Effector memory CD8-positive, alpha-beta T cell (primary cell): ENCODE measurements around the gene ARHGEF1.
"Not testable (repeated sequence)": the region's sequence is repeated elsewhere in the genome, so short reads cannot be mapped to it uniquely, and the experiment has no call there.

Experiments
- ATAC-seq: fragments of 150-1000 bp; cut with Tn5 transposase; replicated peaks from 2 replicates; pipeline ENCODE4 v1.10.0; 2021; ENCODE audit warnings: mild to moderate bottlenecking, moderate library complexity
- DNase-seq, 3 experiments: peaks; one replicate each; pipeline ENCODE4 v3.0.0; 2021
- H3K27ac Mint-ChIP-seq, 2 donors: one replicate each; pipeline ENCODE4 v1.8.0; 2022; ENCODE audit warnings: mild to moderate bottlenecking in 2 of 2, mixed read lengths in 2 of 2, moderate library complexity in 2 of 2
- H3K27me3 Mint-ChIP-seq, 2 donors: one replicate each; pipeline ENCODE4 v1.8.0; 2022; ENCODE audit warnings: mixed read lengths in 2 of 2
- H3K36me3 Mint-ChIP-seq: one replicate; pipeline ENCODE4 v1.8.0; 2022; ENCODE audit warnings: mild to moderate bottlenecking, moderate library complexity, mixed read lengths; ENCODE audit not compliant: insufficient read depth
- H3K4me1 Mint-ChIP-seq, 2 donors: one replicate each; pipeline ENCODE4 v1.8.0; 2022; ENCODE audit warnings: low read depth in 2 of 2, mixed read lengths in 2 of 2
- H3K4me3 Mint-ChIP-seq, 2 donors: one replicate each; pipeline ENCODE4 v1.8.0; 2022; ENCODE audit warnings: mild to moderate bottlenecking in 2 of 2, mixed read lengths in 2 of 2, moderate library complexity in 2 of 2
- H3K9me3 Mint-ChIP-seq, 2 donors: one replicate each; pipeline ENCODE4 v1.8.0; 2022; ENCODE audit warnings: mixed read lengths in 2 of 2

Gene ARHGEF1

GRCh38 chr19:41869374-41869955 lies 13.5 kb upstream of the ARHGEF1 start:
- H3K4me3 Mint-ChIP-seq: peak overlapping the region in 1 of 2 donors; percentile 19
- no peaks in the 10 kb centered on the region for H3K9me3 Mint-ChIP-seq
- no peak for DNase-seq
- peaks cover 66% of the 10 kb centered on the region for H3K36me3 Mint-ChIP-seq
- H3K27ac Mint-ChIP-seq: peak overlapping the region; percentile 98 to 99
- H3K4me1 Mint-ChIP-seq: peaks cover 42 to 49% of the 10 kb centered on the region in 2 donors
- H3K27me3 Mint-ChIP-seq: no peaks in the 10 kb centered on the region
- ATAC-seq: no peak

- DNase-seq: no peak
- Mint-ChIP-seq H3K36me3 (peaks cover 60% of the 10 kb centered on the region), H3K9me3 (no peaks in the 10 kb centered on the region), H3K27ac (peak overlapping the region; percentile 98 to 99), H3K4me3 (peak overlapping the region; percentile 69 to 90), H3K27me3 (no peaks in the 10 kb centered on the region), H3K4me1 (peaks cover 43 to 47% of the 10 kb centered on the region in 2 donors)
- no peak for ATAC-seq
Observed at GRCh38 chr19:41870401-41870873, 12.5 kb upstream of the ARHGEF1 start.

- H3K36me3 Mint-ChIP-seq: peaks cover 53% of the 10 kb centered on the region
- H3K27me3 Mint-ChIP-seq: no peaks in the 10 kb centered on the region
- H3K9me3 Mint-ChIP-seq: no peaks in the 10 kb centered on the region
- DNase-seq (peak; percentile 61 to 69 (median 64)), ATAC-seq (peak; percentile 59)
- peaks cover 45 to 47% of the 10 kb centered on the region in 2 donors for H3K4me1 Mint-ChIP-seq
- H3K4me3 Mint-ChIP-seq: peak overlapping the region; percentile 85 to 90
- H3K27ac Mint-ChIP-seq: peak overlapping the region; percentile 98 to 99
Observed at GRCh38 chr19:41871573-41872383, 11.2 kb upstream of the ARHGEF1 start.

GRCh38 chr19:41872384-41872774 lies 10.6 kb upstream of the ARHGEF1 start:
- peaks cover 49% of the 10 kb centered on the region in 2 donors for H3K4me1 Mint-ChIP-seq
- ATAC-seq (no peak), DNase-seq (no peak)
- peak overlapping the region; percentile 98 to 99 for H3K27ac Mint-ChIP-seq
- no peaks in the 10 kb centered on the region for H3K27me3 Mint-ChIP-seq
- H3K36me3 Mint-ChIP-seq: peaks cover 51% of the 10 kb centered on the region
- no peaks in the 10 kb centered on the region for H3K9me3 Mint-ChIP-seq
- peak overlapping the region; percentile 85 to 90 for H3K4me3 Mint-ChIP-seq

GRCh38 chr19:41872775-41873647 lies 10.0 kb upstream of the ARHGEF1 start:
- Mint-ChIP-seq H3K4me1 (peaks cover 47 to 51% of the 10 kb centered on the region in 2 donors), H3K9me3 (no peaks in the 10 kb centered on the region), H3K4me3 (peak overlapping the region; percentile 85 to 90), H3K27me3 (no peaks in the 10 kb centered on the region), H3K36me3 (peaks cover 47% of the 10 kb centered on the region), H3K27ac (peak overlapping the region; percentile 98 to 99)
- ATAC-seq (no peak), DNase-seq (peak; percentile 52 to 69 (median 57))

- peaks cover 42 to 54% of the 10 kb centered on the region in 2 donors for H3K4me1 Mint-ChIP-seq
Observed at GRCh38 chr19:41875973-41876372, 7.0 kb upstream of the ARHGEF1 start.

GRCh38 chr19:41876847-41877832 lies 5.8 kb upstream of the ARHGEF1 start, which contains the start of gene CD79A:
Gene CD79A, plus strand, starts transcription at chr19:41877279. Its CDS starts 26 bp downstream, at chr19:41877305.
- H3K36me3 Mint-ChIP-seq: peaks cover 31% of the 10 kb centered on the region
- peak within 1 kb of the TSS; percentile 75 to 79 for H3K4me3 Mint-ChIP-seq
- no peaks in the 10 kb centered on the region for H3K9me3 Mint-ChIP-seq
- ATAC-seq (no peak), DNase-seq (no peak)
- H3K27ac Mint-ChIP-seq: peak within 1 kb of the TSS; percentile 99
- H3K4me1 Mint-ChIP-seq: peaks cover 38 to 50% of the 10 kb centered on the region in 2 donors
- H3K27me3 Mint-ChIP-seq: no peaks in the 10 kb centered on the region

More at GRCh38 chr19:41875973-41876372, 7.0 kb upstream of the ARHGEF1 start:
- peak overlapping the region; percentile 99 for H3K27ac Mint-ChIP-seq
- not testable (repeated sequence) for H3K27me3 Mint-ChIP-seq, H3K9me3 Mint-ChIP-seq, ATAC-seq, DNase-seq
- peaks cover 34% of the 10 kb centered on the region for H3K36me3 Mint-ChIP-seq
- peak overlapping the region; percentile 75 to 79 for H3K4me3 Mint-ChIP-seq

GRCh38 chr19:41877916-41878905 lies 4.8 kb upstream of the ARHGEF1 start:
- peak overlapping the region; percentile 99 for H3K27ac Mint-ChIP-seq
- ATAC-seq: no peak
- no peaks in the 10 kb centered on the region for H3K9me3 Mint-ChIP-seq
- DNase-seq: no peak
- H3K4me3 Mint-ChIP-seq: peak overlapping the region; percentile 43 to 65
- H3K36me3 Mint-ChIP-seq: peaks cover 34% of the 10 kb centered on the region
- H3K4me1 Mint-ChIP-seq: peaks cover 41 to 46% of the 10 kb centered on the region in 2 donors
- H3K27me3 Mint-ChIP-seq: no peaks in the 10 kb centered on the region

GRCh38 chr19:41879080-41879479 lies 3.9 kb upstream of the ARHGEF1 start:
- Mint-ChIP-seq H3K4me1 (peaks cover 46% of the 10 kb centered on the region in 2 donors), H3K9me3 (no peaks in the 10 kb centered on the region), H3K36me3 (peaks cover 40% of the 10 kb centered on the region), H3K27ac (peak overlapping the region; percentile 99), H3K27me3 (no peaks in the 10 kb centered on the region), H3K4me3 (peak overlapping the region; percentile 13 to 43)
- ATAC-seq (no peak), DNase-seq (no peak)

GRCh38 chr19:41879670-41880328 lies 3.2 kb upstream of the ARHGEF1 start:
- H3K9me3 Mint-ChIP-seq: no peaks in the 10 kb centered on the region
- peak overlapping the region; percentile 34 to 49 for H3K4me3 Mint-ChIP-seq
- H3K27me3 Mint-ChIP-seq: no peaks in the 10 kb centered on the region
- H3K36me3 Mint-ChIP-seq: peaks cover 47% of the 10 kb centered on the region
- peaks cover 49 to 52% of the 10 kb centered on the region in 2 donors for H3K4me1 Mint-ChIP-seq
- no peak for DNase-seq
- H3K27ac Mint-ChIP-seq: peak overlapping the region; percentile 99
- no peak for ATAC-seq

GRCh38 chr19:41880329-41880708 lies 2.7 kb upstream of the ARHGEF1 start:
- Mint-ChIP-seq H3K4me3 (peak overlapping the region; percentile 34 to 49), H3K27me3 (no peaks in the 10 kb centered on the region), H3K4me1 (peaks cover 54 to 57% of the 10 kb centered on the region in 2 donors), H3K9me3 (no peaks in the 10 kb centered on the region), H3K27ac (peak overlapping the region; percentile 99), H3K36me3 (peaks cover 45% of the 10 kb centered on the region)
- DNase-seq (no peak), ATAC-seq (no peak)
